ENCODE measurements around the gene ARMH2.

Gene ARMH2

GRCh38 chr6:24798740-24799540 is at the start of gene ARMH2:
ARMH2 (minus strand) TSS chr6:24798917; CDS start chr6:24798857, 60 bp downstream.
- no peak for DNase-seq

GRCh38 chr6:24848461-24848860 is 49.7 kb upstream of the ARMH2 start:
- DNase-seq: no peak

- DNase-seq: no peak
Observed at GRCh38 chr6:24847402-24847801, 48.7 kb upstream of the ARMH2 start.

GRCh38 chr6:24845578-24845977 is 46.9 kb upstream of the ARMH2 start:
- no peak for DNase-seq

GRCh38 chr6:24844903-24845302 is 46.2 kb upstream of the ARMH2 start:
- no peak for DNase-seq

GRCh38 chr6:24844061-24844460 is 45.3 kb upstream of the ARMH2 start:
- no peak for DNase-seq

- no peak for DNase-seq
Observed at GRCh38 chr6:24840187-24840586, 41.5 kb upstream of the ARMH2 start.

- no peak for DNase-seq
Observed at GRCh38 chr6:24838994-24839393, 40.3 kb upstream of the ARMH2 start.

- DNase-seq: no peak
Observed at GRCh38 chr6:24838081-24838480, 39.4 kb upstream of the ARMH2 start.

GRCh38 chr6:24836109-24836508 is 37.4 kb upstream of the ARMH2 start:
- DNase-seq: no peak

- no peak for DNase-seq
Observed at GRCh38 chr6:24833711-24834386, 35.1 kb upstream of the ARMH2 start.

- no peak for DNase-seq
Observed at GRCh38 chr6:24832794-24833193, 34.1 kb upstream of the ARMH2 start.

GRCh38 chr6:24831771-24832716 is 33.3 kb upstream of the ARMH2 start:
- DNase-seq: no peak

GRCh38 chr6:24829657-24830056 is 30.9 kb upstream of the ARMH2 start:
- DNase-seq: no peak

- DNase-seq: no peak
Observed at GRCh38 chr6:24827970-24828369, 29.3 kb upstream of the ARMH2 start.

GRCh38 chr6:24827162-24827561 is 28.4 kb upstream of the ARMH2 start:
- DNase-seq: no peak

- DNase-seq: no peak
Observed at GRCh38 chr6:24825130-24825630, 26.5 kb upstream of the ARMH2 start.

GRCh38 chr6:24824142-24824938 is 25.6 kb upstream of the ARMH2 start:
- DNase-seq: no peak

GRCh38 chr6:24823185-24823584 is 24.5 kb upstream of the ARMH2 start:
- no peak for DNase-seq

- DNase-seq: no peak
Observed at GRCh38 chr6:24822696-24823095, 24.0 kb upstream of the ARMH2 start.

GRCh38 chr6:24821860-24822444 is 23.2 kb upstream of the ARMH2 start:
- no peak for DNase-seq

- DNase-seq: no peak
Observed at GRCh38 chr6:24818346-24818745, 19.6 kb upstream of the ARMH2 start.

Measured in stimulated activated CD4-positive, alpha-beta T cell treated with anti-CD3 and anti-CD28 coated beads, Interleukin-2, amount 100 ng/mL, for 48 hours (primary cell).